GM10847 (cell line): ENCODE results near the gene TXNDC5.

Experiments
- POLR2A ChIP-seq: IDR thresholded peaks from 2 replicates; pipeline ENCODE4 v1.6.1; 2011; ENCODE audit not compliant: insufficient read length; ENCODE audit errors: extremely low read depth

The TXNDC5 gene

GRCh38 chr6:7904654-7905319, 5.8 kb downstream of the TXNDC5 start:
- TF ChIP-seq POLR2A, result no peak

DNA sequence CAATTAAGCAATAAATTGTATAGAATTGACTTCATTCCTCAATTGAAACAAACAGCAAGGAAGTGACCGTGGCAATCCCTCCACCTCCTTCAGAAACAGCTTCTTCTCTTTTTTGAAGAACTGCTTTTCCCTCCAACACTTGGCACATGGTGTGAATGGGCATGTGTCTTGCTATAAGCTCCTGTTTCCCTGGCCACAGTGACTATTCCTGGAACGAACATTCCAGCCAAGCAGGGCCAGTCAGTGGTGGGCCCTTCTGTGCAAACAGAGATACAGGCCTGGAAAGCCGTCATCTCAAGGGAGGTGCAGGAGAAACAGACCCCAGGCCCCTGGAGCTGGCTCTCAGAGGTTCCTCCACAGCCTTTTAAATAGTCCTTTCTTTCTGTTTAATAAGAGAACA, 6.9 kb downstream of the TXNDC5 start:
- TF ChIP-seq POLR2A, result no peak

GRCh38 chr6:7902867-7903266, 7.7 kb downstream of the TXNDC5 start:
- no peak for TF ChIP-seq POLR2A

DNA sequence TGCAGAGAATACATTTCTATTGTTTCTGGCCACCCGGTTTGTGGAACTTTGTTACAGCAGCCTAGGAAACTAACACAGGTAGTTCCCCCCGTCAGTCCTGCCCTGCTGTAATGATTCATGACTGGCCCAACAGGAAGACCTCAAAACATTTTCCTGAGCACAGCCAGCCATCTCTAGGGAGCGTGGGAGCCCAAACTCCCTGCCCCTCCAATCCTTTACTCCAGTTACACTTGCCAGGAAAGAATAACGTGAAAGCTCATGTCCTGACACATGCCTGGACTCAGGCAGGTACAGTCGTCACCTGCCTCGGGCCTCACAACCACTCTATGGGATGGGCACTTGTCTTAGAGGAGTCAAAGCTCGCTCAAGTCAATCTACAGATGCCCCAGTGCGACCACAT, 8.4 kb downstream of the TXNDC5 start:
- TF ChIP-seq POLR2A, result no peak

DNA sequence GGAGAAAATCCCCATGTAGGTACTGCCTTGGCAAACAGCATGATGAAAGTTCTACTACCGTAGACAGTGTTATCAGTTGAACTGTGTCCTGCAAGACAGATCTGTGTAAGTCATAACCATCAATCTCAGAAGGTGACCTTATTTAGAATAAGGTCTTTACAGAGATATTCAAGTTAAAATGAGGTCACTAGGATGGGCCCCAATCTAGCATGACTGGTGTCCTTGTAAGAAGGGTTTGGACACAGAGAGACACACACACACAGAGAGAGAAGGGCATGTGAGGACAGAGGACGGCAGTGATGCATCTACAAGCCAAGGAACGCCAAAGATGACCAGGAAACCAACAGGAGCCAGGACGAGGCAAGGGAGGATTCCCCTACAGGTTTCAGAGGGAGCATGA, 8.8 kb downstream of the TXNDC5 start:
- TF ChIP-seq POLR2A, result no peak

DNA sequence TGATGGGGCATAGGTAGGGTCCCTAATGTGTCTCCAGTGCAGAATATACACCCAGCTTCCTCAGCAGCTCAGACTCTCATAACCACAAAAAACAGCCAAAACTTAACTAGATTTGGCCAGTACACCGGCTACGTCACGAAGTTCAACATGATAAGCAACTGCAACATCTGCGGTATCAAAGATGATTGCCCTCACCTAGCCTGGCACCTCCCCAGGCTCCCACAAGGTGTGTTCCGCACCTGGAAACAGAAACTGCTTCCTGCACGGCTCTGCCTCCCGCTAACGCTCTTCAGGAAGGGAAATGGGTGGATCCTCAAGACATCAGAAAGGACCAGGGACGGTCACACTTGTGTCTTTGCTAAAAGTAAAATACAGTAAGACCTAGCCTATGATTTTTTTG, 9.5 kb downstream of the TXNDC5 start:
- TF ChIP-seq POLR2A, result no peak

- TF ChIP-seq POLR2A, result no peak
These were observed 10.0 kb downstream of the TXNDC5 start for GRCh38 chr6:7900621-7901020.

GRCh38 chr6:7899889-7900213, 10.7 kb downstream of the TXNDC5 start:
- no peak for TF ChIP-seq POLR2A

- TF ChIP-seq POLR2A, result no peak
These were observed 11.3 kb downstream of the TXNDC5 start for GRCh38 chr6:7899101-7899888.

DNA sequence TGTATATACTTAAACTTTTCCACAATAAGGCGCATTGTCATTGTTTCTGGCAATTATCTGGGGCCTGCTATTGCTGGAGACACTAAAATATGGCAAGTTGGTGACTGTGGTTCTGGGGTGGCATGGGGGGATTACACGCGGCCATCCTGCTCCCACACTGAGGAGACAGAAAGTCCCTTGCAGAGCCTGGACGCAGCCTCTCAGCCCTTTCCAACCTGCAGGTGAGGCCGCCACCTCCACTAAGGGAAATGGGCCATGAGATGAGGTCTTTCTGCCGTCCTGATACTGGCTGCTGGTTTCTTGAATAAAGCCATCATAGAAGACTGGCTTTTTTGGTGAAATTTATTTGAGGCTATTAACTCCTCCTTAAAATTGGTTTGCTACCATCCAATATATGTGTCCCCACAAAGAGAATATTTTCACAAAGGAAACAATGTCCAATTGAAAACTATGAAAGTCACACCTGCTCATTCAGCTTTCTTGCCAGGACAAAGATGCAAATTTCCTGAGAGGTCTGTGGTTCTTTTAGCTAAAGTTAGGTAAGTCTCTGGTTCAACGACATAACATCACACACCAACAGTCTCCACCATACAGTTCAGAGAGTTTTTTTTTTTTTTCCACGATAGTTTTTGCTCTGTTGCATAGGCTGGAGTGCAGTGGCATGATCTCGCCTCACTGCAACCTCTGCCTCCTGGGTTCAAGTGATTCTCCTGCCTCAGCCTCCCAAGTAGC, 13.0 kb downstream of the TXNDC5 start:
- TF ChIP-seq POLR2A, result no peak

DNA sequence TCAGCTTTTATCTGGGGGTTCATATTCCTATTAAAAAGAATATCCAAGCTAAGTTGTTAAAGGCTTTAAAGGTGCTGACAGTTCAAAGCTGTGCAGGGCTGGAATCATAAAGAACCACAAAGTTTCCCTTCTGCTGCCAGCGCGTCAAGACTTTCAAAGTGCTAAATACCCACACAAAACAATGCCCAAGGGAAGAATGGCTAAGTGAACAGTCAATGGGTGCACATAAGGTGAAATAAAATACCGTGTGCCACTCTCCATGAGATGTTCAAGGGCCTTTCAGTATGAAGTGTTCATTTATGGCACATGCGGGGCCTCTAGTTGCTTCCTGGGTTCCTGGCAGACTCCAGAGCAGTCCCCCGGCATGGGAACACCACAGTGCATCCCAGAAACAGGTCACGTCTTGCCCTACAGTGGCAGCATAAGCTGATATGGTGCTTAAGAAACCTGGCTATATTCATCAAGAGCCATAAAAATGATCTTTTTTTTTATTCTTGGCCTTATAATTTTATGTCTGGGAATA, 14.1 kb downstream of the TXNDC5 start:
- TF ChIP-seq POLR2A, result no peak

GRCh38 chr6:7895125-7895423, 15.5 kb downstream of the TXNDC5 start:
- TF ChIP-seq POLR2A, result no peak

DNA sequence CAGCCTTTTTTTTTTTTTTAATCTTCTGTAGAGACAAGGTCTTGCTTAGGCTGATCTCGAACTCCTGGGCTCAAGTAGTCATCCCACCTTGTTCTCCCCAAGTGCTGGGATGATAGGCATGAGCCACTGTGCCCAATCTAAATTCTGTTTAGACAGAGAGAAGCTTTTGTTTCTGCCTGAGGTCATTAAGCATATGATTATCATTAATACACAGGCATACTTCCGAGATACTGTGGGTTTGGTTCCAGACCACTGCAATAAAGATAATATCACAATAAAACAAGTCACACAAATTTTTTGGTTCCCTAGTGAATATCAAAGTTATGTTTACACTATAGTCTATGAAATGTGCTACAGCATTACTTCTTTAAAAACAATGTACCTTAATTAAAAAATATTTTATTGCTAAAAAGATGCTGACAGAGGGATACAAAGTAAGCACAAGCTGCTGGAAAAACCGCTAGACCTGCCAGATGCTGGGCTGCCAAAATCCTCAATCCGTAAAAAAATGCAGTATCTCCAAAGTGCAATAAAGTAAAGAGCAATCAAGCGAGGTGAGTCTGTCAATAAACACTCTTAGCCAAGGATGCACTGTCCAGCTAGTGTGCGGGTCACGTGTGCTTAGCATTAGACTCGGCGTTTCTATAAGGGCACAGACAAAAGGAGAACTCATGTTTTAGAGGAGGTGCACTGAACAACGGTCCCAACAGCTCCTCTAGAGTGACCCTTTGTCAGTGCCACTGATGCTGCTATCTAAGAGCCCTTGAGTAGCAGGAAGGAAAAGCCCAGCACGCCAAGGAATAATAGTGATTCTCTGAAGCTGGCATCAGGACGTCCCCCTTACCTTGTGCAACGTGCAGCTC, 16.1 kb downstream of the TXNDC5 start:
- TF ChIP-seq POLR2A, result no peak

- TF ChIP-seq POLR2A, result peak; percentile 4
These were observed 17.2 kb downstream of the TXNDC5 start for GRCh38 chr6:7893342-7893741.
